Ascending aorta (tissue), 2 donors: Measurements from ENCODE around the gene SLC36A2. TPM values are rescaled to one million over a fixed set of nuclear protein-coding genes. Genes with fewer than 3 reads are reported as not detected.

ENCODE experiments used
- DNase-seq, 2 donors: peaks; one replicate each; pipeline ENCODE4 v3.0.0-alpha.2; 2019; ENCODE audit warnings: low spot score in 2 of 2
- H3K27ac ChIP-seq, 2 donors: fragments of 200-600 bp; sonication (generic); one replicate each; pipeline ENCODE4 v1.5.1; 2016 to 2017; ENCODE audit warnings: mild to moderate bottlenecking in 1 of 2
- H3K27me3 ChIP-seq: fragments of 200-600 bp; sonication (generic); one replicate; pipeline ENCODE4 v1.5.1; 2017
- H3K36me3 ChIP-seq, 2 donors: fragments of 200-600 bp; sonication (generic); one replicate each; pipeline ENCODE4 v1.5.1; 2016
- H3K4me1 ChIP-seq, 2 donors: fragments of 200-600 bp; sonication (generic); one replicate each; pipeline ENCODE4 v1.5.1; 2016 to 2017; ENCODE audit warnings: mild to moderate bottlenecking in 1 of 2
- H3K4me3 ChIP-seq, 2 donors: fragments of 200-600 bp; sonication (generic); one replicate each; pipeline ENCODE4 v1.5.1; 2016 to 2017; ENCODE audit warnings: mild to moderate bottlenecking in 1 of 2
- H3K9me3 ChIP-seq, 2 donors: fragments of 200-600 bp; sonication (generic); one replicate each; pipeline ENCODE4 v1.5.1; 2016
- CTCF ChIP-seq, 3 experiments: fragments of 200-600 bp in 2 of 3; fragments of 450-650 bp in 1 of 3; sonication (generic) in 2 of 3; IDR thresholded peaks; one replicate each; pipeline ENCODE4 v1.5.1; 2016 to 2019; ENCODE audit warnings: antibody characterized with exemption in 3 of 3, mild to moderate bottlenecking in 1 of 3, moderate library complexity in 1 of 3
- intact Hi-C: fragments of 100-400 bp; cut with DNase I; formaldehyde crosslinking; loops from one replicate; pipeline ENCODE4 v1.15.1; 2023
- total RNA-seq: library from RNA; depleted of rRNA; stranded (reverse); fragments of >200 nt; gene quantifications from one replicate; pipeline ENCODE4 v1.1.0, GENCODE V29; 2016

SLC36A2 gene
- total RNA-seq, 1 donor from 2014 or later = 0.75 TPM

GRCh38 chr5:151283120-151283825, 64.1 kb downstream of the SLC36A2 start:
- Histone ChIP-seq H3K36me3 (no peaks in the 10 kb centered on the region), H3K9me3 (no peaks in the 10 kb centered on the region), H3K4me1 (no peaks in the 10 kb centered on the region), H3K27ac (no peak overlapping the region), H3K27me3 (no peaks in the 10 kb centered on the region), H3K4me3 (no peak overlapping the region)
- intact Hi-C loops = no loop called here
- DNase-seq = no peak
- no peak for TF ChIP-seq CTCF (IDR thresholded peaks at IDR 0.05)

- H3K4me1 ChIP-seq = no peaks in the 10 kb centered on the region
- TF ChIP-seq CTCF (IDR thresholded peaks at IDR 0.05) = no peak
- H3K27ac ChIP-seq = no peak overlapping the region
- DNase-seq = no peak
- H3K9me3 ChIP-seq = no peaks in the 10 kb centered on the region
- intact Hi-C loops = no loop called here
- H3K36me3 ChIP-seq = no peaks in the 10 kb centered on the region
- H3K27me3 ChIP-seq = no peaks in the 10 kb centered on the region
- H3K4me3 ChIP-seq = no peak overlapping the region
Observed at GRCh38 chr5:151281001-151281639, 66.2 kb downstream of the SLC36A2 start.

DNA sequence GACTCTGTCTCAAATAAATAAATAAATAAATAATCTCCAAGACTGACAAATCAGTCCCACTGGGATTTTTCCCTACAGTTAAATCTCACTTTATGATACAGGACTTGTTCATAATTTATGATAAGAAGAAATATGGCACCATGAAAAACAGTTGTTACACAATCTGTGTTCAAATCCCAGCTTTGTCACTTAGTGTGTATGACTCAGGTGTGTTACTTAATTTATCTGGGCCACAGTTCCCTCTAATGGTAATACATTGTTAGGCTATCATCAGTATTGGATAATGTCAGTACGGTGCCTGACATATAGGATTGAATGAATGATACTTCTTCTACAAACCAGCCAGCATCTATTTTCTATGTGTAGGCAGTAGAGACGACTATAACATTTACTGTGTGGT, 66.9 kb downstream of the SLC36A2 start:
- no peak for DNase-seq
- Histone ChIP-seq H3K27ac (no peak overlapping the region), H3K4me3 (no peak overlapping the region), H3K36me3 (no peaks in the 10 kb centered on the region), H3K4me1 (no peaks in the 10 kb centered on the region), H3K9me3 (no peaks in the 10 kb centered on the region), H3K27me3 (no peaks in the 10 kb centered on the region)
- TF ChIP-seq CTCF (IDR thresholded peaks at IDR 0.05) = no peak
- intact Hi-C loops = no loop called here

GRCh38 chr5:151278845-151279244, 68.5 kb downstream of the SLC36A2 start:
- Histone ChIP-seq H3K4me1 (no peaks in the 10 kb centered on the region), H3K36me3 (no peaks in the 10 kb centered on the region), H3K9me3 (no peaks in the 10 kb centered on the region), H3K27ac (no peak overlapping the region), H3K4me3 (no peak overlapping the region), H3K27me3 (no peaks in the 10 kb centered on the region)
- intact Hi-C loops = no loop called here
- TF ChIP-seq CTCF (IDR thresholded peaks at IDR 0.05) = no peak
- no peak for DNase-seq

DNA sequence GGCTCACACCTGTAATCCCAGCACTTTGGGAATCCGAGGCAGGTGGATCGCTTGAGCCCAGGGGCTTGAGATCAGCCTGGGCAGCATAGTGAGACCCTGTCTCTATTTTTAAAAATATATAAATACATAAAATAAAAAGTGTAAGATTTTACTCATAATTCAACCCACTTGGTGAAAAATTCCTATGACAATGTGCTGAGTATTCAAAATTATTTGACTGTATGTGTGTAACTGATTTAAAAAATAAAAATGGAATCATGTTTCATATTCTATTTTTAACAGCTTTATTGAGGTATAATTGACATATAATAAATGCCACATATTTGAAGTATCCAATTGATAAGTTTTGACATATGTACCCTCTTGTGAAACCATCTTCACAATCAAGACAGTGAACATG, 71.6 kb downstream of the SLC36A2 start:
- intact Hi-C loops = no loop called here
- H3K27me3 ChIP-seq = no peaks in the 10 kb centered on the region
- H3K4me3 ChIP-seq = no peak overlapping the region
- TF ChIP-seq CTCF (IDR thresholded peaks at IDR 0.05) = no peak
- no peak overlapping the region for H3K27ac ChIP-seq
- DNase-seq = no peak
- no peaks in the 10 kb centered on the region for H3K9me3 ChIP-seq
- no peaks in the 10 kb centered on the region for H3K36me3 ChIP-seq
- no peaks in the 10 kb centered on the region for H3K4me1 ChIP-seq
